ENCODE data around the gene ERP27. TPM values are rescaled to one million over a fixed set of nuclear protein-coding genes. Genes with fewer than 3 reads are reported as not detected.

The ERP27 gene
- total RNA-seq, 4 donors from 2014 or later = 0.47 to 3.5 (median 1.6) TPM

DNA sequence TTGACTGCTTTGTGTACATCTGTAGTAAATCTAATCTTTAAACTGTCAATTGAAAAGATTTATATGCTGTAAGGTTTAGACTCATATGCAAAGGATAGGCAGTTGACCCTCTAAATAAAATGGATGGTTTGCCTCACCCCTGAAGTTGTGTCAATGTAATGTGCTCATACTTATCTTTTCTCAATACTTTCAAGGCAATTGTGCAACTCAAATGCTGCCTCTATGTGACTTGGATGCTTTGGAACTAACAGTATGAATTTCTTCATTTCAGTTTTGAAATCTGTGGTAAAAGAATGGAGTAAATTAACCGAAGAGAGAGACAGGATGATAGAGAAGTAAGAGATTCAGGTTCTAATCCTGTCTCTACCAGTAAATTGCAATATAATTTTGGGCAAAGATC lies 44.2 kb upstream of the ERP27 start:
- H3K4me3 ChIP-seq (ENCODE audit: low read depth, poor library complexity, severe bottlenecking) = no peak overlapping the region
- DNase-seq (ENCODE audit: low spot score in 2 of 2) = no peak

DNA sequence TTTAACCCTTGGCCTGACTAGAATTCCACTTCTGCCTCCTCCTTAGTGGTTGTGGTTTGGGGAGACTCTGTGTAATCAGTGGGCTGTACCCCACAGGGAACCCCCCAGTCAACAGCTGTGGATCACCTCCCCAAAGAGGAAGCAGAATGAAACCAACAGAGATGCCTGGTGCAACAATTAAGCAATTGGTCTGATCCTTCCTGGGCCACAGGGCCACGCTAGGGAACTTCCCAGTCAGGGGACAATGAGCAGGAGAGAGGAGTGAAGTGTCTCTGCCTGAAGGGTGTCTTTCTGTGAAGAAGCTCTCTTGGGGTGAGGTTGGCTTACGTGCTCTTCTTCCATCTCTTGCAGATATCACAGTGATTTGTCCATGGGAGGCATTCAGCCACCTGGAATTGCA lies 42.7 kb upstream of the ERP27 start:
- no peak overlapping the region for H3K4me3 ChIP-seq (ENCODE audit: low read depth, poor library complexity, severe bottlenecking)
- 93 to 97% methylated on average over 2 of the region's 2 CpGs for WGBS, 2 donors
- TF ChIP-seq POLR2A (IDR thresholded peaks at IDR 0.05) (no peak), CTCF (IDR thresholded peaks at IDR 0.05) (no peak)
- intact Hi-C loops (cut with DNase I; ENCODE audit: low total_unique reads) = no loop called here
- DNase-seq (ENCODE audit: low spot score in 2 of 2) = no peak

More for the DNA sequence above, 44.2 kb upstream of the ERP27 start:
- intact Hi-C loops (cut with DNase I; ENCODE audit: low total_unique reads) = no loop called here
- 88 to 91% methylated on average over 1 of the region's 1 CpG for WGBS, 2 donors
- TF ChIP-seq POLR2A (IDR thresholded peaks at IDR 0.05) (no peak), CTCF (IDR thresholded peaks at IDR 0.05) (no peak)

DNA sequence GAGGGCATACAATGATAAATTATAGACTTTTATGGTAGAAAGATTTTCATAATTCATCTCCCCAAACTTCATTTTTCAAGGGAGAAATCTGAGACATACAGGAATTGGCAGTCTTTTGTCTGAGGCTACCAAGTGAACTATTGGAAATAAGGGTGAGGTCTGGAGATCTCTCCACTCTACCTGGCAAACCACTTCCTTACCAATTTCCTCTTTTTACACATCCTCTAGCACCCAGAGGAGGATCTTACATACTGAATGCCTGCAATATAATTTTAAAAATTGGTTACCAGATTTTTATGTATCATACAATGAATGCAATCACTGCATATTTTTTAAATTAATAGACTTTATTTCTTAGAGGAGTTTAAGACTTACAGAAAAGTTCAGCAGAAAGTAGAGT lies 41.1 kb upstream of the ERP27 start:
- H3K4me3 ChIP-seq (ENCODE audit: low read depth, poor library complexity, severe bottlenecking) = no peak overlapping the region
- TF ChIP-seq CTCF (IDR thresholded peaks at IDR 0.05) (no peak), POLR2A (IDR thresholded peaks at IDR 0.05) (no peak)
- intact Hi-C loops (cut with DNase I; ENCODE audit: low total_unique reads) = no loop called here
- no peak for DNase-seq (ENCODE audit: low spot score in 2 of 2)

DNA sequence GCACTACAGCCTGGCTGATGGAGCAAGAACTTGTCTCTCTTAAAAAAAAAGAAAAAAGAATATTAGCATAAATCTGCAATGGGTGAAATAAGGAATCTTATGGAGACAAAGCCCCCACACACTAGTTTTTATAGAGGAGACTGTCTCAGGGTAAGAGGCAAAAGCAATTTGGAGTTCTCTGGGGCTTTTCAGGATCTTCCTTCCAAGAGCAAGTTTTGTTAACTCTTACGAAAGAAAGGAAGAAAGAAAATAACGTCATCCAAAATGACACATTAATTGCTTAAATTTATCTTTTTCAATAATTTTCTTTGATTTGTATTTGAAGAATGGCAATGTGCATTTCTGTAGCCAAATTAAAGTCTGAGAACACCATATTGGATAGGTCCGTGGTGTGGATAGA lies 38.3 kb upstream of the ERP27 start:
- intact Hi-C loops (cut with DNase I; ENCODE audit: low total_unique reads) = no loop called here
- no peak for TF ChIP-seq CTCF (IDR thresholded peaks at IDR 0.05)
- no peak for TF ChIP-seq POLR2A (IDR thresholded peaks at IDR 0.05)
- no peak for DNase-seq (ENCODE audit: low spot score in 2 of 2)
- H3K4me3 ChIP-seq (ENCODE audit: low read depth, poor library complexity, severe bottlenecking) = no peak overlapping the region
- WGBS, 2 donors = 79 to 85% methylated on average over 3 of the region's 3 CpGs

DNA sequence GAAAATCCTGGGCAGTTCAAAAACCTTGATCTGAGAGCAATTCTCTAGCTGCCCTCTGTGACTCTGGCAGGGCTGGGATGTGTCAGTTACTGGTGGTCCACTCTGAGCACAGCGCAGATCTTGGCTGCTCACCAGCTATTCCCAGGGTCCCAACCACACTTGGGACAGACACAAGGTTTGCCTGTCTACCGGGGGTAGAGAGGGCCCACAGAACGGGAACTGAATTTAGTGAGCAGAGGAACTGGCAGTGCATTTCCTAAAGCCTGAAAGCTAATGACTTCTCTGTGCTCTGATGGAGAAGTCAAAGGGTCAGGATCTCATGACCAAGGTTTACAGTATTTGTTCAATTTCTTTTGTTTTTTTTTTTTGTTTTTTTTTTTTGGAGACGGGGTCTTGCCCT lies 37.1 kb upstream of the ERP27 start:
- TF ChIP-seq CTCF (IDR thresholded peaks at IDR 0.05) (no peak), POLR2A (IDR thresholded peaks at IDR 0.05) (no peak)
- no peak overlapping the region for H3K4me3 ChIP-seq (ENCODE audit: low read depth, poor library complexity, severe bottlenecking)
- intact Hi-C loops (cut with DNase I; ENCODE audit: low total_unique reads) = no loop called here
- DNase-seq (ENCODE audit: low spot score in 2 of 2) = no peak
- WGBS, 2 donors = 78 to 91% methylated on average over 4 of the region's 4 CpGs

DNA sequence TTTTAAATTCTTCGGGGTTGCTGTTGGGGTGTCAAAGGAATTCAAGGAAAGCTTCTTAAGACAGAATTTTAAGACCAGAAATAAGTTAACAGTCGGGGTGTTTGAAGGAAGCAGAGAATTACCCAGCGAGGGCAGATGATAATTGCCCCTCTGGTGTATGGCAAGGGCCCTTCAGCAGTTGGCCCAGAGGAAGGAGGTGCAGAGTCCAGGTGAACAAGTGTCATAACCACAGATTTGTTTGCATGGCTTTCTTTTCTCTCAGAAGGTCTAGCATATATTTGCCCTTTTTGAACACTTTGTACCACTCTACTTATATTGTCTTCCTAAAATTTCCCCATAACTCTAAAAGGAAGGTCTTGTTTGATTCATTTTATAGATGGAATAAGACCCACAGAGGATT lies 36.3 kb upstream of the ERP27 start:
- intact Hi-C loops (cut with DNase I; ENCODE audit: low total_unique reads) = no loop called here
- TF ChIP-seq POLR2A (IDR thresholded peaks at IDR 0.05) = no peak
- TF ChIP-seq CTCF (IDR thresholded peaks at IDR 0.05) = no peak
- no peak for DNase-seq (ENCODE audit: low spot score in 2 of 2)
- H3K4me3 ChIP-seq (ENCODE audit: low read depth, poor library complexity, severe bottlenecking) = no peak overlapping the region
- WGBS, 2 donors = 96 to 99% methylated on average over 3 of the region's 3 CpGs
